HEK293 (cell line): Measurements from ENCODE around the gene HCAR2.
"Not testable (repeated sequence)": the region's sequence is repeated elsewhere in the genome, so short reads cannot be mapped to it uniquely, and the experiment has no call there.

Experiments used
- BCL11A ChIP-seq: fragments of 450-650 bp; formaldehyde crosslinking; IDR thresholded peaks from 2 replicates; pipeline ENCODE4 v1.5.1; 2016; ENCODE audit warnings: low read depth, missing biosample characterization, missing genetic modification characterization
- WT1 ChIP-seq: fragments of 450-650 bp; formaldehyde crosslinking; IDR thresholded peaks from 2 replicates; pipeline ENCODE4 v1.5.1; 2016; ENCODE audit warnings: missing biosample characterization, missing genetic modification characterization
- ZBTB49 ChIP-seq: fragments of 450-650 bp; formaldehyde crosslinking; IDR thresholded peaks from 2 replicates; pipeline ENCODE4 v1.5.1; 2016; ENCODE audit warnings: missing biosample characterization, missing genetic modification characterization, low read depth
- ZNF18 ChIP-seq: fragments of 450-650 bp; formaldehyde crosslinking; IDR thresholded peaks from 2 replicates; pipeline ENCODE4 v1.5.1; 2016; ENCODE audit warnings: missing biosample characterization, missing genetic modification characterization

- TF ChIP-seq WT1 (tag by site-specific recombination); ZBTB49; ZNF18 (tag by site-specific recombination); BCL11A (tag by site-specific recombination): not testable (repeated sequence)
Measured at GRCh38 chr12:122653291-122653690, 49.9 kb downstream of the HCAR2 start.
